ENCODE measurements around the gene MFNG.

Gene MFNG

DNA sequence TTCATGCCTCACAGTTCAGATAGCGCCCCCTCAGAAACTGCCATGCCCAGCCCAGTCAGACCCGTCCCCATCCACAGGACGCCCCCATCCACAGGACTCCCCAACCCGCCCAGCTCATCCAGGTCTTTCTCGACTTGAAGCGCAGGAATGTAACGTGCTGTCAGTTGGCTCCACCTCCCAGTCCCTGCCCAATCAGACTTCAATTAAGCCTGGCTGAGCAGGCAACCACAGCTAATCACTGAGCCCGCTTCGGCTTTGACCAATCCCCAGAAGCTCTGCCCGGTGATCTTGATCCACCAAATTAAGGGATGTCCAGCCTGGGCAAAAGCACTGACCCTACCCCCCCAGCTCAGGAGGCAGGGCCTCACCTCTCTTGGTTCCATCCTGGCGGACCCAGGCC lies 10.5 kb upstream of the MFNG start:
- DNase-seq: no peak

DNA sequence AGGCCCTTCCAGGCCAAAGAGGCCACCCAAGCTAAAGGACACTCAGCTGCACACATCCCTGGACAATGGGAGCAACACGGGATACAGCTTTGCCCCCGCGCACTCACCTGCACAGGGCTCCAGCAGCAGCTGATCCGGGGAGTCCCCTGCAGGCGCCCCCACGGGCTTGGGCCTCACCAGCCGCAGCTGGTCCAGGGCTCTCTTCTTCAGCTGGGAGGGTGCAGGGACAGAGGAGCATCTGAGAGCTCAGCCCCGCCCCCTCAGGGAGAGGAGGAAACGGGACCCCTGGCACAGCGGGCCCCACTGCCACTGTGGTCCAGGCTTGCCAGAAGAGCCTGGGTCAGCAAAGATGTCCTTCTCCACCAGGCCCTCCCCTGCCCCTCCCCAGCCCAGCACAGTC lies 7.8 kb upstream of the MFNG start:
- DNase-seq: no peak

DNA sequence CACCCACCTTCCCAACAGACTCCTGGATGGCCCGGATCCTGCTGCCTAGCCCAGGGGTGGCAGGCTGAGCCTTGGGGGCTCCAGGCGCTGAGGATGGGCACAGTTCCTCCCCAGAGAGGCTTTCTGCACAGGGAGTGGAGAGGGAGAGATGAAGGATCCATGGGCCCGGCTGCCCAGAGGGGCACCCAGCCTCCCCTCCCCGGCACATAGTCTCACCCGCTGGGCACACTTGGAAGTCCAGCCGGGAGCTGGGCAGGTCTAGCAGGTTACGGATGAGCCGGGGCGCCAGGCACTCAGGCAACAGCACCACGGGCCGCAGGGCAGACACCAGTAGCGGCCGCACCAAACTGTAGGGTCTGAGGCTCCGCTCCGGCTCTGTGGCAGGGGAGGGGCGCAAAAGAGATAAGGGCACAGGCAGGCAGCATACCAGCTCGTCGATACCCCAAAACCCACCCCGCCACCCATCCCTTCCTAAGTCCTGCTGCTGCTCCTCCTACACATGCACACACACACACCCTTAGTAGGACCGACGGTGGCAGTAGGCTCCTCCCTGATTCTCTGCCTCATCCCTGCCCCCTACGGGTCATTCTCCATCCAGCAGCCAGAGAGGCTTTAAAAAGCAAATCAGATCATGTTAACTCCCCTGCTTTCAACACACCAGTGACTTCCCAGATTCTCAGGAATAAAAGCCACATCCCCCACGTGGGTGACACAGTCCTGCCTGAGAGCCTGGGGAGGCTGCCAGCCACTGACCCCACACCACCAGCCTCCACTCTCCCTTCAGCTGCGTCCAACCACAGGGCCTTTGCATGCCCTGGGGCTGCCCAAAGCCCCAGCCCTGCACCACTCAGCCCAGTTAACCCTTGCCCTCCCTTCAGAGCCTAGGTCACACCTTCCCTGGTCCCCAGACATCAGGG lies 6.5 kb upstream of the MFNG start:
- no peak for DNase-seq

DNA sequence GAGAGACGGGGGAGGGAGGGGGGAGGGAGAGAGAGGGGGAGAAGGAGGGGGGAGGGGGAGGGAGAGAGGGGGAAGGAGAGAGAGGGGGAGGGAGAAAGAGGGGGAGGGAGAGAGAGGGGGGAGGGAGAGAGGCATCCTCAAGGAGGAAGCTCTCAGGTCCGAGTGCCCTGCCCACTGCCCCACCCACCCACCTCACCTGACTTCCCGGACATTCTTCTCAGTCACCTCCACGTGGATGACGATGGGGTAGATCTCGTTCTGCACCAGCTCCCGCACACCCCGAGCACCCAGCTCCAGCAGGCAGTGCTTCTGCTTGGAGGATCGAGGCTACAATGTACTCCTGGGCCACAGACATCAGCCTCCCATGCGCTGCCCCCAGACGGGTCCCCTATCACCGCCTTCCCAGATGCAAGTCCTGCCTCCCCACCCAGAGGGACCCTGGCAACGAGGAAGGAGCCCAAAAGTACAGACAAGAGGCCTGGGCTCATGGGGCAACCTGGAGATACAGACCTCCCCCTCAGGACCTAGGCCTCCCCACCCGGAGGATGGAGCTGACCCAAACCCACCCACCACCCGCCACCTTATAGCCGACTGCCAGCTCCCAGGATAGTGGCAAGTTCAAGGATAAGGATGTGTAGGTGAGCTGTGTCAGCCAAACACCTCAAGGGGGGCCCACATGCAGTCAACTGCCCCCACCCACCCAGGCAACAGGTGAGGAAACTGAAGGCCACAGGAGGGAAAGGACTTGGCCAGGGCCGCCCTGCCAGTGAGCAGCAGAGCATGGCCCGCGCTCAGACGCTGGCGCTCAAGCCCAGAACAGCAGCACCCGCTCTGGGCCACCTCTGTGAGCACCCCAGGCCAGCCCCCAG lies 5.6 kb upstream of the MFNG start:
- DNase-seq: no peak

DNA sequence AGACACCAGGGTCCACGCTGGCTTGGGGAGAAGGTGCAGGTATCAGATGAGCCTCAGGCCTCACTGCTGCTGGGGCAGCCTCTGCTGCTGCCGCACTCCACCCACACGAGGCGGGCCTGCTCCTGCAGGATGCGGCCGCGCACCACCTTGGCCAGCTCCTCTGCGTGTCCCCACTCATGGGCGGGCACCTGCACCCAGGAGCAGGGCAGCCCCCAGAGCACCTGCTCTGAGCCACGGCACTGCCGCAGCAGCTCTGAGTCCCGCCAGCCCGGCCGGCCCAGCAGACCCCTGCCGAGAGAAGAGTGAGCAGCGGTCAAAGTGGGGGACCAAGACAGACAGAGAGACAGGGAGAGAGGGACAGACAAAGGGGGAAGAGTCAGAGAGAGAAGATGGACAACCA lies 4.9 kb upstream of the MFNG start:
- DNase-seq: no peak

DNA sequence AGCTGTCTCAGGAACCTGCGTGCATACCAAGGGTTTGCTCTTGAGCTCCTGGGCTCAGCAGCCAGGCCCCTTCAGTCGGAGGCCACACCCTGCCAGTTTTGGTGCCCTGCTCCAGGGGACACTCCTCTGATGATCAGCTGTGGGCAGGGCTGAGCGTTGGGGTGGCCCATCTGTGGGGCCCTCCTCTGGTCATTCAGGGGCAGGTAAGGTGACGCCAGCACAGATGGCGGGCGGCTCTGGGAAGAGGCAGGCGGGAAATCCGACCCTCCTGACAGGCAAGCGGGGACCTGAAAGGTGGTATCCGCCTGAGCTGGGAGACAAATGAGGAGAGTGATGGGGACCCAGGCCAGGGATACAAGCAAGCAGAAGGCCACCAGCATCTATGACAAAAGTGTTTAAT lies 3.8 kb upstream of the MFNG start:
- DNase-seq: no peak

DNA sequence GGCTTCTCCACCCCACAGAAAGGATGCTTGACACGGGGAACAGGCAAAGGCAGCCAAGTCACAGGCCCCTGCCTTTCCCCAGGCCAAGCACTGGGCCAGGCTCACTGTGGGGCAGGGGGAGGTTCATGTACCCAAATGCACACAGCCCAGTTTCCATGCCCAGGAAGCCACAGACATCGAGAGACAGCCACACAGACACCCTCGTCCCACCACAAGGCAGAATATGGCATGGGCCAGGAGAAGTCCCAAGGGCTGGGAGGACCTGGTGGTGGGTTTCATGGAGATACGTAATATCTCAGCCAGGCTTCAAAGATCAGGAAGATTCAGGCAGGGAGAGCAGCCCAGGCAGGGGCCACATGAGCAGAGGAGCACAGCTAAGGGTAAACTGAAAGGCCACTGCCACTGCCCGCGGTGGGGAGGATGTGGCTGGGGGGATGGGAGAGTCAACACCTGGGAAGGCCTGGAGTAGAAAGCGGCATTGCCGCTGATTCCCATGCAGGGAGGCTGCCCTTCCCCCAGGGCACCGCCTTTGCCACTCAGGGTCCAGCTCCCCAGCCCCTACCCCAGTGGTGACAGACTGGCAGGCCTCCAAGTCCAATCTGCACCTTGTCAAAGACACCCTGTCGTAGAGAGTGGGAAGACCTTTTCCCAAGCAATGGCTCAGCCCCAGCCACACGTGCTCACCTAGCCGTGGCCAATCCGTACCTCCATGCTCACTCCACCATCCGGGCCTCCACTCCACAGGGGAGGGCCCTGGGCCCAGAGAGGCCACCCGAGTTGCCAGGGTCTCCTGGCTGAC lies 2.4 kb upstream of the MFNG start:
- DNase-seq: no peak

DNA sequence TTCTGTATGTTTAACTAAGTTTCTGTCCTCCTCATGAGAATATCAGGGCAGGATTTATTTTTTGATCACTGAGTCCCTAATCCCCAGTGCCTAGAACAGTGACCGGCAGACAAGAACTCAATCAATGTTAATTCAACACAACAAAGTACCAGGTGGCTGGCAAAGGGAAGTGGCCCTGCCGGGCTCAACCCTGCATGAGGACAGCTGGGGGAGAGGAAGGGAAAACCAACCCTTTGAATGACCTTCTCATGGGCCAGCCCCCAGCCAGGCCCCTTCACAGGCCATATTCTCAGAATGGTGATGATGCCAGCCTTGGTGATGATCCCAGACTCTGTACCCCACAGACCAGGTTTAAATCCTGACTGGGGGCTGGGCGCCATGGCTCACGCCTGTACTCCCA lies 1.4 kb upstream of the MFNG start:
- DNase-seq: no peak

DNA sequence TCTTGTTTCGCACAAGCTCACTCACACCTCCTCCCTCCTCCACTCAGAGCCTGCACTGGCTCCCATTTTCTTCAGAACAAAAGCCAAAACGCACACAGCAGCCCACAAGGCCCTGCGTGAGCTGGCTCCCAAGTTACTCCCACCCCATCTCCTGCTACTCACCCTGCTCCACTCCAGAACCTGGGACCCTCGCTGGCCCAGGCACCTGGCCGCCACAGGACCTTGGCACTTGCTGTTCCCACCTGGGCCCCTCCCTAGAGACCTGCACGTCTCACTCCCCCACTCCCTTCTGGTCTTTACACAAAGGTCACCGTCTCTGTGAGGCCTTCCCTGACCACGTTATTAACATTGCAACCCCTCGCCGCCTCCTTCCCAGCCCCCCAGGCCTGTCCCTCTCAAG lies 945 bp upstream of the MFNG start:
- no peak for DNase-seq

DNA sequence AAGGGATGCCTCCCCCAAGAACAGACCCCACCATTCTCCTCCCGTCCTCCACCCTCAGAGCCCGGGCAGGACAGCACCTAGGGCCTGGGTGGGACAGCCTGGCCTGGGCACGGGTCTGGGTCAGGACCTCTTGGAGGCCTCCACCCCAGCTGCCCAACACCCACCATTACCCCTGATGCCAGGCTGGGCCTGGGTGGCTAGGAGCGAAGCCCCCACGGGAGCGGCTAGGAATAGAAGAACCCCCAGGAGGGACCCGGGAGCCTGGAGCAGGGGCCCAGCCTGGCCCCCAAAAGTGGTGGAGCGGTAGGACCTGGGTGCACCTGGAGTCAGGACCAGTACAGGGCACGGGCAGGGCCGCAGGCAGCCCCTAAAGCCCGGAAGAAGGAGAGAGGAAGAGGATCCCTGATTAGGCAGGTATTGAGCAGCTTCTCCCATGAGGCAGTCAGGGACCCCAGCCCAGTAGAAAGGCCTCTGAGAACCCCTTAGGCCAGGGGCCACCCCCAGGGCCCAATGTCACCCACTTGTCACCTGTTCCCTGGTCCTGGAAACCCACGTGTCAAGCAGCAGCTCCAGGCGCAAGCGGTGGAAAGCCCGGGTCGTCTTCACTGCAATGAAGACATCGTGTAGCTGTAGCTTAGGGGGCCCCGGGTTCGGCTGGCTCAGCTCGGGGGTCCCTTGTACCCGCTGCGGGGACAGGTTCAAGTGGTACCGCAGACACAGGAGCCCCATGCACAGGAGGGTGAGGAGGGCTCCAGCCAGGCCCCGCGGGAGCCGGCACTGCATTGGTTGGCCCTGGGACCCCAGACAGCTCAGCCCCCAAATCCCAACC lies 575 bp downstream of the MFNG start:
- no peak for DNase-seq

DNA sequence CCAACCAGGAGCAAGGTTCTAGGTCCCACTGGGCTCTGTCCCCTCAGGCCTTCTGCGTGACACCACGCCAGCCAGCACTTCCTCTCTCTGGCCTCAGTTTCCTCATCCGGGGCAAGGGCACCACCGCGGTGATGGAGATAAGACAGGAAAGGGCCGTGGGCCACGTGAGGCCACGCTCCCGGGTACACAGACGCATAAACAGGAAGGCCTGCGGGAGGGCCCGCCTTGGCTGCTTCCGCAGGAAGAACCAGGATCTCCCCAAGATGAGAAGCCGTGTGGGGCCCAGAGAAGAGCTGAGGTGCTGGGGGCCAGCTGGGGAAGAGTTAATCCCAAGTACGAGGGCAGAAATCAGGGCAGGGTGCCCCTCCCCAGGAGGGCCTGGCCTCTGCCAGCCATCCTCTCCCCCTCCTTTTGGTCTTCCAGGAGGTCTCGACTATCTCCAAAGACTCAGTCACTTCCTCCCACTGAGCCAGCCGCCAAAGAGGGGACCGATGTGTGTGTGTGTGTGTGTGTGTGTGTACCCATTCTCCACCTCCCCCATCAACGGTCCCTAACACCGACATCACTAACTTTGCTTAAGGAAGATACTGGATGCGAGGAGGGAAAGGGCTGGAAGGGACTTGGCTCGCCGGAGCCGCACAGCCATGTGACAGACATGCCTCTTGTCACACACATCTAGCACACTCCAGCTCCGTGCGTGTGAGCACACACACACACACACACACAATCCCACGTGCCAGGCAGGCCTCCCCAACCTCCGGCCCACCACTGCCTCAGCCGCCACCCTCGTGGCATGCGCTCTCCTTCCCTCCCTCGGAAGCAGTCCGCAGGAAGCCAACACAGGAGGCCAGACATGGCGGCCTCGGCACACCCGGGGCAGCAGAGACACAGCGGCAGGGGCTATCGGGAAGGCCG lies 1.4 kb downstream of the MFNG start:
- DNase-seq: peak in 29 of 56 donors; percentile 5 to 60 (median 19)

DNA sequence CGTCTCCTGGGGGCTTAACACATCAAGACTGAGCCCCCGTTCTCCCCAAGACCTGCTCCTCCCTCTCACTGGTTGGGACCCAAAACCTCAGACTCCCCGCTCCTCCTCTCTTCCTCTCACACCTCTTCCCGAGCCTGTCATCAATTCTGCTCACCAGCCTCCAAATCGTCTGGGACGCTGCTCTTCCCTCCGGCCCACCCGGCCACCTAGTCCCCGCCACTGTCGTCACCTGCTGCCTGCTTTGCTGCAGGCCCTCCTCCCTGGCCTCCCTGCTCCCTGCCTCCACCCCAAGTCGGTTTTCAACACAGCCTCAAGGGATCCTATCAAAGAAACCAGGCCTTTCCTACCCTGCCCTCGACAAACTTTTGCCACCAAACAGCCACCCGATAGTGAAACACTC lies 3.1 kb downstream of the MFNG start:
- DNase-seq: no peak

DNA sequence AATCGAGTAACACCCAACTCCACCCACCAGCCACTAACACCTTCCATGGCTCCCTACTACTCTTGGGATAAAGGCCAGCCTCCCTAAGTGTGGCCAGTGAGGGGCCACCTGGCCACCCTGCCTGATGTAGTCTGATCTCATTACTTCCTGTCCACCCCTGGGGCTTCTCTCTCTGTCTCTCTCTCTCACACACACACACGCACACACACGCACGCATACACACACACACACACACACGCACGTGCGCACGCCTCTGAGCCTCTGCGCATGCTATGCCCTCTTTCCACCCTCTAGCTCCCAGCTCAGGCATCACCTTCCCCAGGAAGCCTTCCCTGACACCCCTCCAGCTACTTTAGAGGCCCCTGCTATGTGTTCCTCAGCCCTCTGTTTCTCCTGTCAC lies 3.9 kb downstream of the MFNG start:
- no peak for DNase-seq

DNA sequence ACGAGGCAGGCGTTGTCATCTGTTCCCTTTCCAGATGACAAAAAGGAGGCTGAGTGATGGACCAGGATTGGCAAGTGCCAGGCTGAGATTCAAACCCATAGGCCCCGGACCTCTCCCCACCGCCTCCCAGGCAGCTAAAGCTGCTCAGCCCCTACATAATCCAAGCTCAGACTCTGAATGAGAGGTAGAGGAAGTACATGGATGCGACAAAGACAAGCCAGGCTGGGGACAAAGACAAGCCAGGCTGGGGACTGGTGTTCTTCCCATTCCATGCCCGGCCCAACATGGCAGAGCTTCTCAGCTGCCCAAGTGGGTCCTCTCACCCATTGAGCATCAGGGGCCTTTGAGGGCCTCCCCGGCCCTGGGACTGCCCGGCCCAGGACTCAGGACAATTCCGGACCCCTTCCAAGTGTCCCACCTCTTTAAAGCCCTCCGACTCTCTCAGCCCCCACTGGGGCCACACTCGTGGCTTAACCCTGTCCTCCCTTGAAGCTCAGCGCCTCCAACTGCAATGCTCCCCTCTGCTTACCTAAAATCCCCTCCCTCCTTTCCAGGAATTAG lies 4.8 kb downstream of the MFNG start:
- DNase-seq: no peak

DNA sequence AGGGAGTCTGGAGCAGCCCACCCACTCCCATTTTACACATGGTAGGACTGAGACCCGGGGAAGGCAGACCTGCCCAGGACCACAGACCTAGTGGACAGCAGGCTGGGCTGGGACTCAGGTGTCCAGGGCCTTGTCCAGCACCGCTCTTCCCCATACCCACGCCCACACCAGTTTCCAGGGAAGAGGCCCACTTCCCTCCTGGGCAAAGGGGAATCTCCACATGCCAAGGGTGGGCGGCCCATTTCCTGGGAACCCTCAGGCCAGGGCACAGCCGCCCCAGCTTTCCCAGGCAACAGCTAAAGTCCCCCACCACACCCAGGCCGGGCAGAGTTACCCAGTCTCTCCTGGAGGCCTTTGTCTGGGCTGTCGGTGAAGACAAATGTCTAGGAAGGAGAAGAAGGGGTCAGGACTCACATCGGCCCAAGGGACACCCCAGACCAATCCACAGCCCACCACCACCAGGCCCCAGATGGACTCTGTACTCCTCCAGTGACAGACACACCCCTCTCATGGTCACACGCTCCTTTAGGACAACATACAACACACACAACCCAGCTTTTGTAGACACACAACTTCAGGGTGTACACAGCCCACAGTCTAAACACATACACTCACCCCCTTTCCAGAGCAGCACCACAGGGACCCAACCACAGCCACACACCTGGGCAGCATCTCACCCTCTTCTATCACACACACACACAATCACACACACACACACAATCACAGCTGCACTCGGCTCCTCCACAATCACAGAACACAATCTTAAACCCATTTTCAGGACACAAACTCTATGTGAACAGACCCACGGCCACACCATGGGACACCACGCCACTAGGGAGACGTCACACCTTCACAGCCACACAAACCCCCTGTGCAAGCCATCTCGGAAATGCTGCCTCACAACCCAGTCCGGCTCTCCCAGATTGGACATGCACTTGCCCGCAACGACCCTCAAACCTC lies 5.5 kb downstream of the MFNG start:
- no peak for DNase-seq

DNA sequence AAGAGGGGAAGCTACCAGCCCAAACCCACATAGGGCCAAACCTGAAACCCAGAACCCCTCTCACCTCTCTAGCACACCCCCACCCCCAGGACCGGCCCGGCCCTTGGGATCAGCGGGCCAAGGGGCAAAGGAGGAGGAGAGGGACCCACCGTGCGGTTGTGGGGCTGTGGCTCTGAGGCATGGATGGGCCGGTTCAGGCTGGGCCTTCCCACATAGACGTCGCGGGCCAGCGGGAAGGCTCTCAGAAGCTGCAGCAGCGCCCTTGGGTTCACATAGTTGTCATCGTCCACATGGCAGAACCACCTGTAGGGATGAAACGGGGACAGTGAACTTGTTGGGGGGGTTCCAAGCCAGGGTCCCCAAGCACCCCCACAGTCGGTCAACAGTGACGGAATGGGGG lies 7.0 kb downstream of the MFNG start:
- no peak for DNase-seq

DNA sequence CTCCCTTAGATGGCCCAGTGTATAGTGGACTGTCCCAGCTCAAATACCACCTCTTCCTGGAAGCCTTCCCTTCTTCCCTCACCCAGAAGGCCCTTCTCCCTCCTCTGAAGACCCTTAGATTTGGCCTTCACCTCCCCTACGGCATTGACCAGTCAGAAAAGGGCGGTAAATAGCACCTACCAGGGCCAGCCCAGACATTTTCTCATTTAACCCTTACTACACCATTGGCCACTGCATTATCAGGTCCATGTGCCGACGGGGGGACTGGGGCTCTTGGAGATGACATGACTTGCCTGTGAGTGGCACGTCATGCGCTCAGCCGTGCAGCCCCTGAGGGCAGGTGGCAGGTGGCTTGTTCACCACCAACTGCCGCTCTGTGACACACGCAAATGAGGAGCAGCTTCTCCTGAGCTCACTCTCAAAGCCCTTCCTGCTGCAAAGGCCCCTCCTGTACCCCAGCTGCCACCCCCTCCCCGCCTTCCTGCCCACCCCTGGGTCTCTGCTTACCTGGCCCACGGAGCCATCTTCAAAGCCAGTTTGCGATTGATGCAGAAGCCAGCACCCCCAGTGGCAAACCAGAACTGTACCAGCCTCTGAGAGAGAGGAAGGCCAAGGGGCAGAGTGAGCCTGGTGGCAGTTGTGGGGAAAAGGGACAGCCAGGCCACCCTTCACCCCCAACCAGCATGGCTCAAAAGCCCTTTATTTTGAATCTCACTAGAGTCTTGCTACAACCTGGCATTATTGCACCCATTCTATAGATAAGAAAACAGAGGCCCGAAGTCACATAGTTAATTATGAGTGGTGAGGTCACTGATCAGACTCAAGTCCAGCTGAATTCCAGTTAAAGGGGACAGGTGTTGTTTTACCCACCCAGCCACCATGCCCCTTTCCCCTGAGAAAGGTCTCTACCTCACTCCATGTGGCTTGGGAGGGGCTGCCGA lies 9.5 kb downstream of the MFNG start:
- no peak for DNase-seq
